ENCODE measurements around the gene TNNT2.

Gene TNNT2

DNA sequence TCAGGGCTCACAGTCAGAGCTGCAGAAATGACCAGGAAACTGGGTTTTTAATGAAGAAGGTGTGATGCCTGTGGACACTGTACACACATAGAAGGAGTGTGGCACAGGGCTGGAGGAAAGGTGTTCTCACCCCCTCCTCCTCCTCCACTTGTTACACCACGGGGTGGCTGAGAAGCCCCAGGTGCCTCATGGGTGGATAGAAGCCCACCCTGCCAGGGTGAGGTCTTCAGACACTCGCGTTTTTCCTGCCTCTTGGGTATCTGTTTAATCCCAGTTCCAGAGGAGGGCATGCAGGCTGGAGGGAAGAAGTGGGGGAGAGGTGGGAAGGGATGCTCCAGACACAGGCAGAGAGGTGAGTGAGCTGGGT lies 31.3 kb upstream of the TNNT2 start:
- TF ChIP-seq, protein P1, sequence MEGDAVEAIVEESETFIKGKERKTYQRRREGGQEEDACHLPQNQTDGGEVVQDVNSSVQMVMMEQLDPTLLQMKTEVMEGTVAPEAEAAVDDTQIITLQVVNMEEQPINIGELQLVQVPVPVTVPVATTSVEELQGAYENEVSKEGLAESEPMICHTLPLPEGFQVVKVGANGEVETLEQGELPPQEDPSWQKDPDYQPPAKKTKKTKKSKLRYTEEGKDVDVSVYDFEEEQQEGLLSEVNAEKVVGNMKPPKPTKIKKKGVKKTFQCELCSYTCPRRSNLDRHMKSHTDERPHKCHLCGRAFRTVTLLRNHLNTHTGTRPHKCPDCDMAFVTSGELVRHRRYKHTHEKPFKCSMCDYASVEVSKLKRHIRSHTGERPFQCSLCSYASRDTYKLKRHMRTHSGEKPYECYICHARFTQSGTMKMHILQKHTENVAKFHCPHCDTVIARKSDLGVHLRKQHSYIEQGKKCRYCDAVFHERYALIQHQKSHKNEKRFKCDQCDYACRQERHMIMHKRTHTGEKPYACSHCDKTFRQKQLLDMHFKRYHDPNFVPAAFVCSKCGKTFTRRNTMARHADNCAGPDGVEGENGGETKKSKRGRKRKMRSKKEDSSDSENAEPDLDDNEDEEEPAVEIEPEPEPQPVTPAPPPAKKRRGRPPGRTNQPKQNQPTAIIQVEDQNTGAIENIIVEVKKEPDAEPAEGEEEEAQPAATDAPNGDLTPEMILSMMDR (IDR thresholded peaks at IDR 0.05): no peak

DNA sequence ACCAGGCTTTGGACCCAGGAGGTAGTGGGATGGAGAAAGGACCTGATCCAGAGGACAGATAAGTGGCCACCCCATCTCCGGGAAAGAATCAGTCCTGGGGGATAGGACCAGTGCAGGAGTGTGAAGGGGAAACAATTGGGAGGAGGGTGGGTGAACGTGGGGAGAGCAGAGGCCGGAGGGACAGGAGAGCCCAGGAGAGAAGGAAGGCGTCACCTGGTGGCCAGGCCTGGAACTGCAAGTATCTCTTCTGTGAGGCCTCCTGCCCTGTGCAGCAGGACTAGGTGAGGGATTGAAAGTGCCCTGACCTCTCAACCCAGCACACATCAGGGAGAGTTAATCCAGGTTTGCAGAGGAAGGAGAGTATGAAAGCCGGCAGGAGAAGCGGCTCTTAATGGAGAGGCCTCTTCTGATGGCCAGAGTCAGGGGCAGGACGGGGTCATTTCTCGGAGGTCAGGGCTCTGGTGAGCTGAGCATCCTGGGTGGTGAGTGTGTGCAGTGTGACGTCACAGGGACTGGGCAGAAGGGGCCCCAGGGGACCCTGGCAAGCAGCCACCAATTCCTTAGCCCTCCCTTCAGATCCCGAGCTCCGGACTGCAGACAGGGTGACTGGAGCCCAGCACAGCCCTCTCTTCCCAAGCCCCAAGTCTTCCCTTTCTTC lies 30.8 kb upstream of the TNNT2 start:
- TF ChIP-seq, protein P1 (IDR thresholded peaks at IDR 0.05): peak; percentile 100

DNA sequence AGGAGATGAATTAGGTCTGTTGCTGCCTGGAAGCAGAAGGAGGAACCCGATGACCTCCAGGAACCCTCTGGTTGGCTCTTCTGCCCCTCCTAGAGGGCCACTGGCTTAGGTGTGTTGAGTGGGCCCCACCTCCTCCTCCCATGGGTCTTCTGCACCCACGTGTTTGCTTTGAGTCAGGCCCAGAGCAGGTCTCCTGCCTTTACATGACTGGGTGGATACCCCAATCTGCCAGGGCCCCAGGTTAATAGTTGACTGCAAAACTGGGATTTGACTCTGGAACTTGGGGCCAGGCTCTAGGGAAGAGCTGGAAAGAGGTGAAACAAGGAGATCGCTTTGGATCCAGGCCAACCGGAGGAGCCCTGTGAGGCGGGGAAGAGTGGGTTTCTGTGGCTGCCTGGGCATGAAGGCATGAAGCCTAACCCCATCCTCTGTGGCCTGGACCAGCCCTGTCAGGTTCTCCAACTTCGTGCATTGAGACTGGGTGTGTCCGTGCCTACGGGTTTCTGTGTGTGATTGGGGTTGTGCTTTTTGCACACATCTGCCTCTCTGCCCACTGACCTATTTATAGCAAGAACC lies 29.4 kb upstream of the TNNT2 start:
- TF ChIP-seq, protein P1 (IDR thresholded peaks at IDR 0.05): no peak

DNA sequence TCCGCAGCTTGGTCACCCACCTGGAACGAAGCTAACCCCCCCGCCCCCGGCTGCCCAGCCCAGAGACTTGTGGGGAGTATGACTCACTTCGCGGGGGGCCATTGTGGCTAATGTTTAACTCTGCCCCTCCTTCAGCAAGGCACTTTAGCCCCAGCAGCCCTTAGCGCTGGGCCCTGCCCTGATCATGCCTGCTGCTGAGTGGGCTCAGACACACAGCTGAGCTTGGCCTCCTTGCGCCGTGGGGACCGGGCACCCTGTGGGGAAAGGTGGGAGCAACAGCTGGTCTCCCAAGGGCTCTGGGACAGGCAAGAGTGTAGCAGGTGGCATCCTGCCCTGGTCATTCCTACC lies 28.0 kb upstream of the TNNT2 start:
- TF ChIP-seq, protein P1 (IDR thresholded peaks at IDR 0.05): no peak

DNA sequence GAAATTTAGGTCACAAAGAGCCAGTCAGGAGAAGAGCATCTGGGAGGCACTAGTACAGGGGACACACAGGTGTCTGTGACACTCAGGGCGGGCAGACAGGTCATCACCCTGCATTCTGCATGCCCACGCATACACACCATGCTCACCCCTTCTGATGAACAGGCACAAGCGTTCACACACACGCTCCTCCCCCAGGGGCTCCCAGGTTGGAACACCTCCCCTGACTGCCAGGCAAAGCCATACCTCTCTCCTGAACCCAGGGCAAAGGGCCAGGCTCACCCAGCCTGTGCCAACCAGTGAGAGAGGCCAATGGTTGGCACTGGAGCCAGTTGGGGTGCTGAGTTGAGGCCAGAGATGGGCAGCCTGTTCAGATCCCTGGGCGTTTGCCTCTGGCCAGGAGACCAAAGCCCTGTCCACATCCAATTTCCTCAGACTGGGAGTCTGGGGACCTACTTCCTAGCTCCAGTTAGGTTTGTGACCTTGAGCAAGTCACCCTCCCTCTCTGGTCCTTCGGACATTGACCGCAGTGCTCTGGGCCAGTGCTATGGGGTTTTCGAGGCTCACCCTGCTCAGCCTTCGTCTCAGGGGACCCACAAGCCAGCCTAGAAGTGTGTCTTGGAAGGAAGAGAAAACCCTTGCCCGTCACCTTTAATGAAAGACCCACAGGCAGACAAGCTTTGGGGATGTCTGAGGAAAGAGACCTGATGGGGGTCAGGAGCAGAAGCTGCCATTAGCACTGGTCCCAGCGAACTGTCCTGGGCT lies 27.4 kb upstream of the TNNT2 start:
- TF ChIP-seq, protein P1 (IDR thresholded peaks at IDR 0.05): no peak

DNA sequence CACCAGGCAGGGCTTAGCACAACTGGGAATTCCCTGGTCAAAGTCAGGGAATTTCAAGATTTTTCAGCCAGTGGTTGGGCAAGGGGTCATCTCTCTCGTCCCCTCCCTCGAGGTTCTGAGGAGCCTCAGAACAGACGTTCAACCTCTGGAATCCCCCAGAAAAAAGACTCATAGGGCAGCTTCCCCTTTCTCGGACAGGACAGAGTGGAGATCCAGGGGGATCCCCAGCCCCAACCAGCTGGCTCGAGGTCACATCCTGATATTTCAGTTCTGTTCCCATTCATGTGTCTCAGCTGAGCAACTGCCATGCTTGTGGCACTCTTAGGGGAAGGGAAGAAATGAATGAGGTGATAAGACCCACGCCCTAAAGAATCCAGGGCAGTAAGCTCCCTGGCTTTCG lies 26.6 kb upstream of the TNNT2 start:
- TF ChIP-seq, protein P1 (IDR thresholded peaks at IDR 0.05): no peak

DNA sequence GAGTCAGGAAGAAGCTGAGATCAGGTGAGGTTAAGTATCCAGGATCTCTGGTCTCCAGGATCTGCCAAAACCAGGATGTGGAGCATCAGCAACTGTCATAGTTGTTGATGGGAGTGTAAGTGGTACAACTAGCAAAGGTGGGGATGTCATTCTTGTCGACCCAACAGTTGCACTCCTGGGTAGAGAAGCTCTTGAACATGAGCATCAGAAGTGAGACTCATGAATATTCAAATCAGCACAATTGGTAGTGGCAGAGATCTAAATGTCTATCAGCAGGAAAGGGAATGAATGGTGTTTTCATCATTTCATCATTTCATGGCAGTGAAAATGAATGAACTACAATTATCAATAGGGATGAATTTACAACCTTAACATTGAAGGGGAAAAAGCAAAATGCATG lies 25.9 kb upstream of the TNNT2 start:
- TF ChIP-seq, protein P1 (IDR thresholded peaks at IDR 0.05): no peak
